HG03457 (cell line): ENCODE results near the gene MN1.

ENCODE experiments used
- ATAC-seq: cut with Tn5 transposase; IDR thresholded peaks from one replicate; pipeline ENCODE4 v1.9.1; 2021; ENCODE audit warnings: moderate number of reproducible peaks; ENCODE audit not compliant: unreplicated experiment

The MN1 gene

DNA sequence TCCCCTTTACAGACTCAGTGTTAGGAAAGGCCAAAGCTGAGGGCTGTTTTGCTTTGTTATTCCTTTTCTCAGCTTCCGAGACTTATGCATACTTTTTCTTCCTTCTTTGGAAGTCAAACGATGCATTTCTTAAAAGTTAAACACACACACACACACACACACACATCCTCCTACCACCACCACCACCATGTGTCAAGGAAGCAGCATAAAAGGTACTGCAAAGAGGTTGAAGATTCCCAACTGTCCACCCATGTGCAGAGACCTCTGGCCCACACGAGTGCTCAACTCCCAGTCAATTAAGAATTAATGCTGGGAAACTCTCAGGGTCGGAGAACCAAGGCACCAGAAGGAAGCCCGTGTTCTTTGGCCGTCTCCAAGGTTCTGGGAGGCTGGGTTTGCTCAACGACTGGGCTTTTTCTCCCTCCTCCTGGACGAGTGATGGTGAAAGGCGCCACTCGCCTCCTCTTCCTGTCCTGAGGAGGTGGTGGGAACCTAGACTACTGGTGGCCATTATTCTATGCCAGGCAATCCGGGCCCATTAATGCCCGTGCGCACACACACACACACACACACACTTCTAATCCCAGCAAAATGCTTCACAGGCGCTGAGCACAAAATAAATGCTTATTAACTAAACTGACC is 15.1 kb downstream of the MN1 start:
- ATAC-seq, result no peak

GRCh38 chr22:27785831-27786230 is 15.7 kb downstream of the MN1 start:
- ATAC-seq, result no peak

DNA sequence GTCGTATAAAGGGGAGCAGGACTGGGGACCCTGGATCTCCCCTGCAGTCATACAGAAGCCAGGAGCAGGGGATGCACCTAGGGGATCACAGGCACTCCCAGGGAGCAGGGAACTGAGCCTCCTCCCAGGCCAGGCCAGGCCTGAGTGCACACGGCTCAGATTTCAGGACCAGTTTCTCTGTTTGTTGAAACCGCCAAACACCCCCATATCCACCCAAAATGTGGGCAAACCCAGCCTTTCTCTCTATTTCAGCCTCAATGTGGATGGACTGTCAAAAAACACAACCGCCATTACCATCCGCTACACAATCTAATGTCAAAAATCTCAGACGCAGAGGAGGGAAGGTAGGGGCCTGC is 17.5 kb downstream of the MN1 start:
- ATAC-seq, result no peak

- ATAC-seq, result no peak
Measured at GRCh38 chr22:27783436-27784119, 18.0 kb downstream of the MN1 start.

- ATAC-seq, result no peak
Measured at GRCh38 chr22:27782088-27782487, 19.5 kb downstream of the MN1 start.

- ATAC-seq, result no peak
Measured at GRCh38 chr22:27780161-27780575, 21.4 kb downstream of the MN1 start.

DNA sequence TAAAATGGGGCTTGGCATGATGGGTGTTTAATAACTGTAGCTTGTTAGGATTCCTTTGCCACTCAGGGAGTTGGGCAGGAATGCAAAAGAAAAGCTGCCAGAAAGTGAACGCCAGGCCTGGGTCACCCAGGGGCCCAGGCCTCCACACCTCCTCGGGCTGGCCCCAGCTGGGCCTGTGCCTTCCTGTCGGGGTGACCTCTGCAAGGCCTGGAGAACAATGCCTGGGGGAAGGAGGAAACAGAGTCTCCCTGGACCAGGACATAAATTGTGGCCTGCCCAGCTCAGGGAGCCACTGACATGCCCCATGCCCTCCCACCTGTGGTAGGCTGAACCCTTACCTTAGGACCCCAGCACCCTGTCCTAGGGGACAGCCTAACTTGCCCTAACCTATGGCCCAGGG is 21.9 kb downstream of the MN1 start:
- no peak for ATAC-seq

GRCh38 chr22:27778294-27779090 is 23.1 kb downstream of the MN1 start:
- ATAC-seq, result no peak

GRCh38 chr22:27777128-27777527 is 24.4 kb downstream of the MN1 start:
- no peak for ATAC-seq

- ATAC-seq, result no peak
Measured at GRCh38 chr22:27776650-27776958, 25.0 kb downstream of the MN1 start.

- ATAC-seq, result no peak
Measured at GRCh38 chr22:27775758-27776649, 25.6 kb downstream of the MN1 start.

DNA sequence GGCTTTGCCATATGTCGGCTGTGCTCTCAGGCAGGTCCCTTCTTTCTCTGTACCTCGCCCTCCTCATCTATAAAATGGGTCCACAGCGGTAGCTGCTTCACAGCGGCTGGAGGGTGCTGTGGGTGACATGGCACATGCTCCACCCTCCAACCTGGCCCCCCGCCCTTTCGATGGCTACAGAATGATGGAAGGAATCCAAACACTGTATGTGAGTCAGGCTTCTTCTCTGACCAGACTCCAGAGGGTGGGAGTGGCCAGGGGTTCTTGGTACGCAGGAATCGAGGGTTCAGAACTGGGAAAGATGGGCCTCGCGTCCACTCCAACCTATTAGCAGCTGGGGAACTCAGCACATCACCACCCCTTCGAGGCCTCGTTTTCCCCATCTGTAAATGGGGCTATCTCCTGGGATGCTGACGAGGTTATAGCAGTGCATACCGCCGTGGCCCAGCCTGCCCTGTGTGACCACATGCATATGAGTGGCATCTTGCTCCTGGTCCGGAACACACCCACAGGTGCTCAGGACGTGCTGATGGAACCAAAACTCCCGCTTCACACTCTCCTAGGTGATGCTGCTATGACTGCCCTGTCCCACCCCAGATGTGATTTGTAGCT is 26.4 kb downstream of the MN1 start:
- ATAC-seq, result no peak

DNA sequence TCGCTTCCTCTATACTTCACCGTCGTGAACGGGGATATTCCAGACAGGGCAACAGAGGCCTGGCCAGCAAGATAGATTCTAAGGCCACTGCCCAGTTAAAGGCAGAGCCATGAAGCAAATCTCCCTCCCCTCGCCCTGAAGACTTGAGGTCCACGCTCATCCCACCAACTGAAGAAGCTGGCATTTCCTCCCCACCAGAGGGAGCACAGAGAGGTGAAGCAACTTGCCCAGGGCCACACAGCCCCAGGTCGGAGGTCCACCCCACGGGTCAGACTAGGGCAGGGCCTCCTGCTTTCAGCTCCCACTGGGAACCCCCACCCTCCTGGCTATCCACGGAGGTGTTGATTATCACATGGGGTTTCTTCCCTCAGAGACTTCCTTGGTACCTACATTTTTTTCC is 27.4 kb downstream of the MN1 start:
- no peak for ATAC-seq

DNA sequence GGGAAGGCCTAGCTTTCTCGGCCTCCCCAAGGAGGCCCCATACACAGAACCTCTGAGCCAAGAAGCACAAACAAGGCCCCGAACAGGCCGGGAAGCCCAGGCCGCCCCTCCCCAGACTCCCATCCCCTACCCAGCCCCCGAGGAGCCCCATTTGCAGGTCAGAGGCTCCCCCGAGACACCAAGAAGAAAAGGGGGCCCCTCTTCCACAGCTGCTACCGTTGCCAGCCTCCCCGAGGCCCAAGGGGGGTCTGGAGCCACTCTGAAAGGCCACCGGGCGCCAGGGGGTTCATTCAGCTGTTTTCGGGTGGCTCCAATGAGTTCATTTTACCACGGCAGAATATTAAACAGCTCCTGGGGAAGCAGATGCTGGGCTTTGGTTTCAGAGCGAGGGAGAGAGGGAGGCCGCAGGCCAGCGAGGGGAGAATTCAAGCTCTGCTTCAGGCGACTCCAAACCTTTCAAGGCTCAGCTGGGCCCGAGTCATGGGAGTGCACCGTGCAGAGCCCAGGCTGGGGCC is 28.5 kb downstream of the MN1 start:
- no peak for ATAC-seq

DNA sequence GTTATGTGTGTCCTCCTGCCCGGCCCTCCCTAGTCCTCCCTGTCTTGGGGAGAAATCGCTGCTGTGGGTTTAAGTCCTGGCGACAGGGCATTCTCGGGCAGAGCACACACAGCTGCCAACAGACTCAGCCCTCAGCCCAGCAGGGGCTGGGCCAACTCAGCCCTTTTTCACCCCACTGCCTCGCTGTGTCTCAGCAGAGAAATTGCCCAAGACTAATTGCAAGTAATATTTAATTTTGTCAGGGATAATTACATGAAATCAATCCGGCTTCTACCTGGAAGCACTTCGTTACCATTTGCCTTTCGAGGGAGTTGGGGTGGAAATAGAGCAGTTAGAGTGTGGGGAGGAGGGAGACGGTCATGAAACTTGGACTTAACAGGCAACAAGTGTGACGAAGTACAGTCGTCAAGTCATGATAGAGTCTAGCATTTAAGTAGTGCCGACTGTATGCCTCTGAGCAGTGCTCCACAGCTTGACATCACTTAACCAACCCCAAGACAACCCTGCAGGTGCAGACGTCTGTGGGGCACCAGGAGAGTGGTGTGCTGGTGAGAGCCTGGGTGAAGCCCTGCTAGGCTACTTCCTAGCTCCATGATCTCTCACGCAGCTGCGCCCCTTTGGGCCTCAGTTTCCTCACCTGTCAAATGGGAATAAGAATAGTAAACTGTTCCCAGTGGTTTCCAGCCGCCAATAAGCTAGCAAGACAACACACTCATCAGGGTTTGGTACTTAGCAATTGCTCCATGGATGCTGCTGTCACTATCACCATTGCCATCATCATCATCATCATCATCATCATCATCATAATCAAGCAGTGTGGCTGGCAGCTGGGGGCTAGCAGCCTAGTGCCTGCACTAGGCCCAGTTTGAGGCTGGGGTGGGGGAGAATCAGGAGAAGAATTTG is 29.2 kb downstream of the MN1 start:
- no peak for ATAC-seq

DNA sequence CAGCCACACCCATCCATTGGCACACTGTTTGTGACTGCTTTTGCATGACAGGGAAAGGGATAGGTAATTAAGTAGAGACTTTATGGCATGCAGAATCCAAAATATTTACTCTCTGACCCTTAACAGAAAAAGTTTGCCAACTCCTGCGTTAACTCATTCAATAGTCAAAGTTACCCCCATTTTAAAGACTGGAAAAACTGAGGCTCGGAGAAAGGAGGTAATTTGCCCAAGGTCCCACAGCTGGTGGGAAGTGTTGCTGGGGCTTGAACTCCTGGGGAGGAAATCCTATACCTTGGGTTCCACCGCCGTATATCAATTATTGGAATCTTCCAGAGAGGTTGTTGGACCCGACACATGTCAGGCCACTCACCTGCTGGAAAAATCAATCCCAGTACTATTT is 29.9 kb downstream of the MN1 start:
- ATAC-seq, result no peak

GRCh38 chr22:27769012-27769411 is 32.5 kb downstream of the MN1 start:
- no peak for ATAC-seq

GRCh38 chr22:27768027-27768653 is 33.4 kb downstream of the MN1 start:
- ATAC-seq, result no peak

GRCh38 chr22:27766679-27767078 is 34.9 kb downstream of the MN1 start:
- ATAC-seq, result no peak
